ENCODE measurements around the gene CCNQ. TPM values are rescaled to one million over a fixed set of nuclear protein-coding genes. Genes with fewer than 3 reads are reported as not detected.

CCNQ gene
- total RNA-seq, 2 experiments from 2014 or later: 12.0 to 29.7 TPM

DNA sequence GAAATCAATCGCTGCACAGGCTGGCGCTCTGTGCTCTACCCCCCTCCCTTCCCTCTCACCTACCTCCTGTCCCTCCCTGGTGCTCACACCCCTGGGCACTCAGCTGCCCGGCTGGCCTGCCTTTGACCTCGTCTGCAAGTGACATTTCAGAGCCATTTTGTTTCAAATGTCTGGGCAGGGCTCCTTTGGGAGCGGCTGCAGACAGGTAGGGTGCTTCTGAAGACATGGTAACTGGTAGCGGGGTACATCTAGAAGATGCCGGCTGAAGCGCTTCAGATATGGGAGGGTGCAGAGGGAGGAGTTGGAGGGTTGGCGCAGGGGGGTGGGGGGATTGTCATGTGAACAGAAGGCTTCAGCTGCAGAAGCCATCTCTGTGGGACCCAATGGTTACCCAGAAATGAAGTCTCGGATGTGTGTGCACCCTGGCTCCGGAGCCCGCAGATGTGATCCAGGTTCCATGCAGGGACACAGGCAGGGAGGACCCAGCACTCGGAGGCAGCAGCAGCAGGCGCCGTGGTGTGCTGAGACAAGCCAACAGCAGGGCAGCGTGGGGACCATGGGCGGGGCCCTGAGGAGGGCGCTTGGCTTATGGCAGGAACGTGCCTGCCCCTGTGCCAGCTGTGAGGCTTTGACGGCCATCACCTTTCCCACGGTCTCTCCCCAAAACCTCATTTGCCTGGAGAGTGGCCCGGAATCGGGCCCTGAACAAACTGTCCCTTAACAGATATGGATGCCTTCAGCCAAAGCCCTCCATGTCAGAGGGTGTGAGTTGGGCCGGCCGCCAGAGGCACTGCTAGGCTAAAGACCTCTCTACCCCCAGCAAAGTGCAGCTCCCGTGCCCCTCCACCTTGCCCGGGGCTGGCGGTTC, 40.5 kb upstream of the CCNQ start:
- Histone ChIP-seq H4K20me1 (ENCODE audit: insufficient read depth, low read length) (no peaks in the 10 kb centered on the region), H3K4me3 (ENCODE audit: low read depth, low read length, poor library complexity, severe bottlenecking) (no peak overlapping the region), H3K27ac (ENCODE audit: low read depth, low read length, poor library complexity, severe bottlenecking) (no peak overlapping the region), H2AFZ (ENCODE audit: low read length) (no peak overlapping the region), H3K79me2 (ENCODE audit: insufficient read depth, low read depth, low read length) (no peaks in the 10 kb centered on the region), H3K9me3 (ENCODE audit: low read length) (no peaks in the 10 kb centered on the region), H3K9me2 (ENCODE audit: insufficient read depth, low read length) (no peaks in the 10 kb centered on the region), H3K4me2 (ENCODE audit: low read length) (no peak overlapping the region), H3K36me3 (ENCODE audit: insufficient read depth, low read length) (no peaks in the 10 kb centered on the region), H3K4me1 (ENCODE audit: insufficient read depth, low read length, poor library complexity, severe bottlenecking) (no peaks in the 10 kb centered on the region)
- ChIA-PET CTCF (ENCODE audit: unreplicated experiment) (no interaction called here), POLR2A (no interaction called here)
- TF ChIP-seq, protein P1, sequence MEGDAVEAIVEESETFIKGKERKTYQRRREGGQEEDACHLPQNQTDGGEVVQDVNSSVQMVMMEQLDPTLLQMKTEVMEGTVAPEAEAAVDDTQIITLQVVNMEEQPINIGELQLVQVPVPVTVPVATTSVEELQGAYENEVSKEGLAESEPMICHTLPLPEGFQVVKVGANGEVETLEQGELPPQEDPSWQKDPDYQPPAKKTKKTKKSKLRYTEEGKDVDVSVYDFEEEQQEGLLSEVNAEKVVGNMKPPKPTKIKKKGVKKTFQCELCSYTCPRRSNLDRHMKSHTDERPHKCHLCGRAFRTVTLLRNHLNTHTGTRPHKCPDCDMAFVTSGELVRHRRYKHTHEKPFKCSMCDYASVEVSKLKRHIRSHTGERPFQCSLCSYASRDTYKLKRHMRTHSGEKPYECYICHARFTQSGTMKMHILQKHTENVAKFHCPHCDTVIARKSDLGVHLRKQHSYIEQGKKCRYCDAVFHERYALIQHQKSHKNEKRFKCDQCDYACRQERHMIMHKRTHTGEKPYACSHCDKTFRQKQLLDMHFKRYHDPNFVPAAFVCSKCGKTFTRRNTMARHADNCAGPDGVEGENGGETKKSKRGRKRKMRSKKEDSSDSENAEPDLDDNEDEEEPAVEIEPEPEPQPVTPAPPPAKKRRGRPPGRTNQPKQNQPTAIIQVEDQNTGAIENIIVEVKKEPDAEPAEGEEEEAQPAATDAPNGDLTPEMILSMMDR (conservative IDR thresholded peaks at IDR 0.05; ENCODE audit: low read length): no peak
- TF ChIP-seq EZH2phosphoT487 (IDR thresholded peaks at IDR 0.05; ENCODE audit: borderline replicate concordance, low read depth, low read length): no peak
- no TSS peak for BruUV-seq (replicated peaks)
- intact Hi-C loops (cut with micrococcal nuclease; ENCODE audit: unreplicated experiment): no loop called here
- no peak for DNase-seq (ENCODE audit: low spot score)

DNA sequence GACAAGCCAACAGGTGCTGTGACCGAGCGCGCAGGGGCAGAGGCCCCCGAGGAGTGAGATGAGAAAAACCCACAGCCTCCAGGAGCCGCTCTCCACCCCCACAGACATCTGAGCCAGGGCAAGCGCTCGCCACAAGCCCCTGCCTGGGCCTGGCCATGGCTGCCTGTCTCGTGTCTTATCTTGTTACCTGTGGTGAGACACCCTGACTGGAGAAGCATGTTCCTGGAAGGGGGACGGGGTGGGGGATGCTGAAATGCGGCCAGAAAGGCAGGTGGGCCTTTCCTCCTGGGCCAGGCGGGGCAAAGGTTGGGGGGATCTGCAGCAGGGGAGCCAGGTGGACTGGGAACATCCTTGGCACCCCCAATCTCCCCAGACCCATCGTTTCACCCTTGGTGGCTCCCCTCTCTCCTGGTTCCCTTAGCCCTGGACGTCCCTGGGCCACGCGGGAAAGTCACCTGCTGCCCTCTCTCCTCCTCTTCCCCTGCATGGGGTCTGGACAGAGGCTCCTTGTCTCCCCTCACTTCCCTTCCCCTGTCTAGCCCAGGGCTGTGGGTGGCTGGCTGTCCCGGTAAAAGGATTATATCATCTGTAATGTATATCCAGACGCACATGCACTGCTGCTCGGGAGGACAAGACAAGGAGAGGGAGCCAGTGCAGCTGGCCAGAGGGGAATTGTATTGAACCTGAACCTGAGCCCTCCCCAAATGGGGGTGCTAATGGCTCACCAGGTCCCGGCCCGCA, 39.7 kb upstream of the CCNQ start:
- Histone ChIP-seq H4K20me1 (ENCODE audit: insufficient read depth, low read length) (no peaks in the 10 kb centered on the region), H3K36me3 (ENCODE audit: insufficient read depth, low read length) (no peaks in the 10 kb centered on the region), H3K4me2 (ENCODE audit: low read length) (no peak overlapping the region), H3K4me1 (ENCODE audit: insufficient read depth, low read length, poor library complexity, severe bottlenecking) (no peaks in the 10 kb centered on the region), H2AFZ (ENCODE audit: low read length) (no peak overlapping the region), H3K9me2 (ENCODE audit: insufficient read depth, low read length) (no peaks in the 10 kb centered on the region), H3K27ac (ENCODE audit: low read depth, low read length, poor library complexity, severe bottlenecking) (no peak overlapping the region), H3K9me3 (ENCODE audit: low read length) (no peaks in the 10 kb centered on the region), H3K79me2 (ENCODE audit: insufficient read depth, low read depth, low read length) (no peaks in the 10 kb centered on the region), H3K4me3 (ENCODE audit: low read depth, low read length, poor library complexity, severe bottlenecking) (no peak overlapping the region)
- intact Hi-C loops (cut with micrococcal nuclease; ENCODE audit: unreplicated experiment): no loop called here
- POLR2A ChIA-PET: no interaction called here
- DNase-seq (ENCODE audit: low spot score): no peak
- no TSS peak for BruUV-seq (replicated peaks)
- CTCF ChIA-PET (ENCODE audit: unreplicated experiment): no interaction called here
- no peak for TF ChIP-seq EZH2phosphoT487 (IDR thresholded peaks at IDR 0.05; ENCODE audit: borderline replicate concordance, low read depth, low read length)
- TF ChIP-seq, protein P1 (conservative IDR thresholded peaks at IDR 0.05; ENCODE audit: low read length): no peak

GRCh38 chrX:153638041-153638371, 39.1 kb upstream of the CCNQ start:
- Histone ChIP-seq H3K9me3 (ENCODE audit: low read length) (no peaks in the 10 kb centered on the region), H3K27ac (ENCODE audit: low read depth, low read length, poor library complexity, severe bottlenecking) (no peak overlapping the region), H3K4me2 (ENCODE audit: low read length) (no peak overlapping the region), H3K9me2 (ENCODE audit: insufficient read depth, low read length) (no peaks in the 10 kb centered on the region), H4K20me1 (ENCODE audit: insufficient read depth, low read length) (no peaks in the 10 kb centered on the region), H3K79me2 (ENCODE audit: insufficient read depth, low read depth, low read length) (no peaks in the 10 kb centered on the region), H3K36me3 (ENCODE audit: insufficient read depth, low read length) (no peaks in the 10 kb centered on the region), H3K4me1 (ENCODE audit: insufficient read depth, low read length, poor library complexity, severe bottlenecking) (no peaks in the 10 kb centered on the region), H3K4me3 (ENCODE audit: low read depth, low read length, poor library complexity, severe bottlenecking) (no peak overlapping the region), H2AFZ (ENCODE audit: low read length) (no peak overlapping the region)
- ChIA-PET POLR2A (no interaction called here), CTCF (ENCODE audit: unreplicated experiment) (no interaction called here)
- TF ChIP-seq, protein P1 (conservative IDR thresholded peaks at IDR 0.05; ENCODE audit: low read length): no peak
- TF ChIP-seq EZH2phosphoT487 (IDR thresholded peaks at IDR 0.05; ENCODE audit: borderline replicate concordance, low read depth, low read length): no peak
- no peak for DNase-seq (ENCODE audit: low spot score)
- intact Hi-C loops (cut with micrococcal nuclease; ENCODE audit: unreplicated experiment): no loop called here
- no TSS peak for BruUV-seq (replicated peaks)

Data from OCI-LY7 (cell line).